ENCODE results near the gene CDS2.

Gene CDS2

DNA sequence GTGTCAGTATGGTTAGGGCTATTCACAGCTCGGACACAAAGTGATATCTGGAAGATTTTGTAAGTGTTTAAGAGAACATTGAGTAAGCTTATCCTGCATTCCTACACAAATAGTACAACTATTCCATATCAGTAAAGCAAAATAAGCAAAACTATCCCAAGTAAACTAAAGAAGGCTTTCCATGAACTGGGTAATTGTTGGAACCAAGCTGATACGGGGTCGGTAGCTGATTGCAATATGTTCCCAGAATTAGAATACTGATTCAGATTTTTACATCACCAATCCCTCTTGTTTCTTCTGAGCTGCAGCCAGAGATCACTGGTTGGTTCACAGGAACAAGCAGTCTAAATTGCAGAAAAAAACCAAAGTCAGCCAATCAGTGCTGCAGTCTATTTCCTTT, 54.1 kb downstream of the CDS2 start:
- Histone ChIP-seq H3K9ac (ENCODE audit: low read length) (no peak overlapping the region), H3K4ac (ENCODE audit: low read depth, low read length) (no peak overlapping the region), H3K27ac (ENCODE audit: low read depth, low read length) (peak overlapping the region; percentile 37), H3K79me1 (ENCODE audit: low read length) (no peaks in the 10 kb centered on the region), H3K14ac (ENCODE audit: low read length) (no peak overlapping the region), H3K4me3 (ENCODE audit: low read depth, low read length) (no peak overlapping the region), H3K36me3 (ENCODE audit: control insufficient read depth in 1 of 2, insufficient read depth in 2 of 2, low read length in 2 of 2) (peaks cover 9 to 10% of the 10 kb centered on the region in 2 experiments), H4K8ac (ENCODE audit: low read depth, low read length) (no peak overlapping the region), H2BK12ac (ENCODE audit: low read length) (no peak overlapping the region), H3K79me2 (ENCODE audit: control insufficient read depth, insufficient read depth, low read length, poor library complexity) (no peaks in the 10 kb centered on the region), H3K23ac (ENCODE audit: low read length) (no peak overlapping the region), H3K9me3 (ENCODE audit: insufficient read depth, low read depth, low read length) (no peaks in the 10 kb centered on the region), H4K91ac (ENCODE audit: low read depth, low read length) (no peak overlapping the region), H4K12ac (ENCODE audit: low read depth, low read length) (no peak overlapping the region), H3K18ac (ENCODE audit: low read length) (no peak overlapping the region), H3K4me1 (ENCODE audit: control insufficient read depth in 1 of 2, insufficient read depth in 2 of 2, low read length in 2 of 2) (peaks cover 2 to 11% of the 10 kb centered on the region in 2 experiments), H2BK5ac (ENCODE audit: low read depth, low read length, poor library complexity) (no peak overlapping the region), H3K4me2 (ENCODE audit: low read length) (peak overlapping the region; percentile 1), H2AFZ (ENCODE audit: insufficient read depth, low read length, poor library complexity) (no peak overlapping the region), H2BK120ac (ENCODE audit: insufficient read depth, low read length, poor library complexity) (no peak overlapping the region), H3K27me3 (ENCODE audit: insufficient read depth, low read length) (no peaks in the 10 kb centered on the region), H2AK5ac (ENCODE audit: low read length) (no peak overlapping the region)
- WGBS (ENCODE audit: extremely low coverage, insufficient coverage, insufficient read length), result no CpG with 5 or more reads among the region's 3 CpGs
- DNase-seq, result no peak

DNA sequence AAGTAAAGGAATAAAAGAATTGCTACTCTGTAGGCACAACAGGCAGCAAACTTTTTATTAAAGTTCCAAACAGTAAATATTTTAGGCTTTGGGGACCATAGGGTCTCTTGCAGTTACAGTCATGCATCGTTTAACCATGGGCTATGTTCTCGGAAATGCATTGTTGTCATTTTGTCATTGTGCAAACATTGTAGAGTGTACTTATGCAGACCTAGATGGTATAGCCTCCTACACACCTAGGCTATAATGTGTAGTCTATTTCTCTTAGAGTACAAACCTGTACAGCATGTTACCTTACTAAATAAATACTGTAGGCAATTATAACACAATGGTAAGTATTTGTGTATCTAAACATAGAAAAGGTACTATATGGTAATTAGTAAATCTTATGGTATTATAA, 54.7 kb downstream of the CDS2 start:
- peaks cover 2 to 9% of the 10 kb centered on the region in 2 experiments for H3K4me1 ChIP-seq (ENCODE audit: control insufficient read depth in 1 of 2, insufficient read depth in 2 of 2, low read length in 2 of 2)
- H3K4me2 ChIP-seq (ENCODE audit: low read length), result no peak overlapping the region
- H2BK5ac ChIP-seq (ENCODE audit: low read depth, low read length, poor library complexity), result no peak overlapping the region
- H3K23ac ChIP-seq (ENCODE audit: low read length), result no peak overlapping the region
- no peak overlapping the region for H4K12ac ChIP-seq (ENCODE audit: low read depth, low read length)
- H3K36me3 ChIP-seq (ENCODE audit: control insufficient read depth in 1 of 2, insufficient read depth in 2 of 2, low read length in 2 of 2), result peaks cover 12 to 13% of the 10 kb centered on the region in 2 experiments
- no peak overlapping the region for H4K91ac ChIP-seq (ENCODE audit: low read depth, low read length)
- H3K4me3 ChIP-seq (ENCODE audit: low read depth, low read length), result no peak overlapping the region
- no peak overlapping the region for H4K8ac ChIP-seq (ENCODE audit: low read depth, low read length)
- H2BK120ac ChIP-seq (ENCODE audit: insufficient read depth, low read length, poor library complexity), result no peak overlapping the region
- H3K27me3 ChIP-seq (ENCODE audit: insufficient read depth, low read length), result no peaks in the 10 kb centered on the region
- no peak overlapping the region for H2AFZ ChIP-seq (ENCODE audit: insufficient read depth, low read length, poor library complexity)
- H3K79me1 ChIP-seq (ENCODE audit: low read length), result no peaks in the 10 kb centered on the region
- no peaks in the 10 kb centered on the region for H3K79me2 ChIP-seq (ENCODE audit: control insufficient read depth, insufficient read depth, low read length, poor library complexity)
- no peak overlapping the region for H3K14ac ChIP-seq (ENCODE audit: low read length)
- H3K4ac ChIP-seq (ENCODE audit: low read depth, low read length), result no peak overlapping the region
- no CpG with 5 or more reads among the region's 2 CpGs for WGBS (ENCODE audit: extremely low coverage, insufficient coverage, insufficient read length)
- no peaks in the 10 kb centered on the region for H3K9me3 ChIP-seq (ENCODE audit: insufficient read depth, low read depth, low read length)
- no peak overlapping the region for H3K9ac ChIP-seq (ENCODE audit: low read length)
- H3K27ac ChIP-seq (ENCODE audit: low read depth, low read length), result no peak overlapping the region
- no peak overlapping the region for H3K18ac ChIP-seq (ENCODE audit: low read length)
- DNase-seq, result no peak
- no peak overlapping the region for H2AK5ac ChIP-seq (ENCODE audit: low read length)
- H2BK12ac ChIP-seq (ENCODE audit: low read length), result no peak overlapping the region

GRCh38 chr20:5181958-5182357, 55.1 kb downstream of the CDS2 start:
- no peak overlapping the region for H4K12ac ChIP-seq (ENCODE audit: low read depth, low read length)
- no peak overlapping the region for H3K4me2 ChIP-seq (ENCODE audit: low read length)
- no peaks in the 10 kb centered on the region for H3K27me3 ChIP-seq (ENCODE audit: insufficient read depth, low read length)
- H4K8ac ChIP-seq (ENCODE audit: low read depth, low read length), result no peak overlapping the region
- H3K79me1 ChIP-seq (ENCODE audit: low read length), result no peaks in the 10 kb centered on the region
- H3K4me3 ChIP-seq (ENCODE audit: low read depth, low read length), result no peak overlapping the region
- no peak overlapping the region for H2AK5ac ChIP-seq (ENCODE audit: low read length)
- no peak overlapping the region for H4K91ac ChIP-seq (ENCODE audit: low read depth, low read length)
- H2BK12ac ChIP-seq (ENCODE audit: low read length), result no peak overlapping the region
- no peak for DNase-seq
- no peak overlapping the region for H3K4ac ChIP-seq (ENCODE audit: low read depth, low read length)
- no peak overlapping the region for H3K9ac ChIP-seq (ENCODE audit: low read length)
- no peaks in the 10 kb centered on the region for H3K79me2 ChIP-seq (ENCODE audit: control insufficient read depth, insufficient read depth, low read length, poor library complexity)
- no peaks in the 10 kb centered on the region for H3K9me3 ChIP-seq (ENCODE audit: insufficient read depth, low read depth, low read length)
- H3K14ac ChIP-seq (ENCODE audit: low read length), result no peak overlapping the region
- H2BK120ac ChIP-seq (ENCODE audit: insufficient read depth, low read length, poor library complexity), result no peak overlapping the region
- H3K36me3 ChIP-seq (ENCODE audit: control insufficient read depth in 1 of 2, insufficient read depth in 2 of 2, low read length in 2 of 2), result peaks cover 16 to 18% of the 10 kb centered on the region in 2 experiments
- no peak overlapping the region for H3K27ac ChIP-seq (ENCODE audit: low read depth, low read length)
- no peak overlapping the region for H2AFZ ChIP-seq (ENCODE audit: insufficient read depth, low read length, poor library complexity)
- H3K18ac ChIP-seq (ENCODE audit: low read length), result no peak overlapping the region
- H2BK5ac ChIP-seq (ENCODE audit: low read depth, low read length, poor library complexity), result no peak overlapping the region
- H3K4me1 ChIP-seq (ENCODE audit: control insufficient read depth in 1 of 2, insufficient read depth in 2 of 2, low read length in 2 of 2), result peaks cover 2 to 8% of the 10 kb centered on the region in 2 experiments
- H3K23ac ChIP-seq (ENCODE audit: low read length), result no peak overlapping the region

GRCh38 chr20:5182615-5183254, 55.9 kb downstream of the CDS2 start:
- Histone ChIP-seq H2BK12ac (ENCODE audit: low read length) (no peak overlapping the region), H3K4me1 (ENCODE audit: control insufficient read depth in 1 of 2, insufficient read depth in 2 of 2, low read length in 2 of 2) (peaks cover 0 to 6% of the 10 kb centered on the region in 2 experiments), H4K12ac (ENCODE audit: low read depth, low read length) (no peak overlapping the region), H3K14ac (ENCODE audit: low read length) (no peak overlapping the region), H3K4ac (ENCODE audit: low read depth, low read length) (no peak overlapping the region), H3K4me3 (ENCODE audit: low read depth, low read length) (no peak overlapping the region), H3K23ac (ENCODE audit: low read length) (no peak overlapping the region), H2AK5ac (ENCODE audit: low read length) (no peak overlapping the region), H3K27me3 (ENCODE audit: insufficient read depth, low read length) (no peaks in the 10 kb centered on the region), H4K8ac (ENCODE audit: low read depth, low read length) (no peak overlapping the region), H3K18ac (ENCODE audit: low read length) (no peak overlapping the region), H3K79me1 (ENCODE audit: low read length) (no peaks in the 10 kb centered on the region), H3K27ac (ENCODE audit: low read depth, low read length) (no peak overlapping the region), H3K9me3 (ENCODE audit: insufficient read depth, low read depth, low read length) (no peaks in the 10 kb centered on the region), H3K79me2 (ENCODE audit: control insufficient read depth, insufficient read depth, low read length, poor library complexity) (no peaks in the 10 kb centered on the region), H3K9ac (ENCODE audit: low read length) (no peak overlapping the region), H2BK5ac (ENCODE audit: low read depth, low read length, poor library complexity) (no peak overlapping the region), H2BK120ac (ENCODE audit: insufficient read depth, low read length, poor library complexity) (no peak overlapping the region), H3K4me2 (ENCODE audit: low read length) (no peak overlapping the region), H3K36me3 (ENCODE audit: control insufficient read depth in 1 of 2, insufficient read depth in 2 of 2, low read length in 2 of 2) (peaks cover 16 to 18% of the 10 kb centered on the region in 2 experiments), H4K91ac (ENCODE audit: low read depth, low read length) (no peak overlapping the region), H2AFZ (ENCODE audit: insufficient read depth, low read length, poor library complexity) (no peak overlapping the region)
- WGBS (ENCODE audit: extremely low coverage, insufficient coverage, insufficient read length), result no CpG with 5 or more reads among the region's 2 CpGs
- DNase-seq, result no peak
